SK-N-SH treated with all-trans-retinoic acid at 6 μM for 48 hours (cell line): Measurements from ENCODE around the gene HLTF.

Experiments used
- ARNTL ChIP-seq: fragments of 450-650 bp; formaldehyde crosslinking; IDR thresholded peaks from 2 replicates; pipeline ENCODE4 v1.5.0; 2020; ENCODE audit warnings: low read depth, mild to moderate bottlenecking, moderate library complexity, borderline replicate concordance
- CSDC2 ChIP-seq: fragments of 250-450 bp; sonication (Bioruptor Pico); IDR thresholded peaks from 2 replicates; pipeline ENCODE4 v1.5.0; 2020; ENCODE audit warnings: mild to moderate bottlenecking, moderate library complexity
- CSRNP3 ChIP-seq: fragments of 250-450 bp; sonication (Bioruptor Pico); IDR thresholded peaks from 2 replicates; pipeline ENCODE4 v1.5.1; 2021; ENCODE audit warnings: mild to moderate bottlenecking, moderate library complexity
- ESRRG ChIP-seq: fragments of 250-450 bp; sonication (Bioruptor Pico); IDR thresholded peaks from 2 replicates; pipeline ENCODE4 v1.6.1; 2021; ENCODE audit warnings: mild to moderate bottlenecking
- GLIS3 ChIP-seq: fragments of 250-450 bp; sonication (Bioruptor Pico); IDR thresholded peaks from 2 replicates; pipeline ENCODE4 v1.5.0; 2020; ENCODE audit warnings: mild to moderate bottlenecking, moderate library complexity
- PPARA ChIP-seq: fragments of 250-450 bp; sonication (Bioruptor Pico); IDR thresholded peaks from 2 replicates; pipeline ENCODE4 v1.5.0; 2020; ENCODE audit warnings: mild to moderate bottlenecking, borderline replicate concordance
- RARB ChIP-seq: fragments of 250-450 bp; sonication (Bioruptor Pico); IDR thresholded peaks from 2 replicates; pipeline ENCODE4 v1.8.0; 2021; ENCODE audit warnings: mild to moderate bottlenecking, moderate library complexity
- TOX ChIP-seq: fragments of 250-450 bp; sonication (Bioruptor Pico); IDR thresholded peaks from 2 replicates; pipeline ENCODE4 v1.8.0; 2021; ENCODE audit warnings: mild to moderate bottlenecking, moderate library complexity, borderline replicate concordance
- ZC3H10 ChIP-seq: fragments of 250-450 bp; sonication (Bioruptor Pico); IDR thresholded peaks from 2 replicates; pipeline ENCODE4 v1.5.1; 2021; ENCODE audit warnings: mild to moderate bottlenecking, moderate library complexity
- ZFP3 ChIP-seq: fragments of 250-450 bp; sonication (Bioruptor Pico); IDR thresholded peaks from 2 replicates; pipeline ENCODE4 v1.5.0; 2020; ENCODE audit warnings: mild to moderate bottlenecking, moderate library complexity
- ZNF565 ChIP-seq: fragments of 450-650 bp; formaldehyde crosslinking; conservative IDR thresholded peaks from 2 replicates; pipeline ENCODE4 v1.5.0; 2020; ENCODE audit warnings: low read depth, mild to moderate bottlenecking, moderate library complexity
- ZNF70 ChIP-seq: fragments of 450-650 bp; formaldehyde crosslinking; IDR thresholded peaks from 2 replicates; pipeline ENCODE4 v1.5.0; 2020; ENCODE audit warnings: mild to moderate bottlenecking, moderate library complexity
- TF ChIP-seq, protein P1 (sequence below): fragments of 250-450 bp; sonication (Bioruptor Pico); IDR thresholded peaks from 2 replicates; pipeline ENCODE4 v1.5.1; 2020; ENCODE audit warnings: low read depth, mild to moderate bottlenecking, moderate library complexity
- TF ChIP-seq, protein P2 (sequence below): fragments of 250-450 bp; sonication (Bioruptor Pico); IDR thresholded peaks from 2 replicates; pipeline ENCODE4 v1.5.0; 2020; ENCODE audit warnings: mild to moderate bottlenecking, moderate library complexity

GRCh38 chr3:149080011-149080698 is 6.2 kb downstream of the HLTF start:
- TF ChIP-seq TOX (CRISPR knock-in tag): no peak
- TF ChIP-seq CSRNP3 (CRISPR knock-in tag): no peak
- TF ChIP-seq, protein P1, sequence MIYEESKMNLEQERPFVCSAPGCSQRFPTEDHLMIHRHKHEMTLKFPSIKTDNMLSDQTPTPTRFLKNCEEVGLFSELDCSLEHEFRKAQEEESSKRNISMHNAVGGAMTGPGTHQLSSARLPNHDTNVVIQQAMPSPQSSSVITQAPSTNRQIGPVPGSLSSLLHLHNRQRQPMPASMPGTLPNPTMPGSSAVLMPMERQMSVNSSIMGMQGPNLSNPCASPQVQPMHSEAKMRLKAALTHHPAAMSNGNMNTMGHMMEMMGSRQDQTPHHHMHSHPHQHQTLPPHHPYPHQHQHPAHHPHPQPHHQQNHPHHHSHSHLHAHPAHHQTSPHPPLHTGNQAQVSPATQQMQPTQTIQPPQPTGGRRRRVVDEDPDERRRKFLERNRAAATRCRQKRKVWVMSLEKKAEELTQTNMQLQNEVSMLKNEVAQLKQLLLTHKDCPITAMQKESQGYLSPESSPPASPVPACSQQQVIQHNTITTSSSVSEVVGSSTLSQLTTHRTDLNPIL (CRISPR knock-in tag): no peak
- TF ChIP-seq ZNF70: no peak
- TF ChIP-seq, protein P2, sequence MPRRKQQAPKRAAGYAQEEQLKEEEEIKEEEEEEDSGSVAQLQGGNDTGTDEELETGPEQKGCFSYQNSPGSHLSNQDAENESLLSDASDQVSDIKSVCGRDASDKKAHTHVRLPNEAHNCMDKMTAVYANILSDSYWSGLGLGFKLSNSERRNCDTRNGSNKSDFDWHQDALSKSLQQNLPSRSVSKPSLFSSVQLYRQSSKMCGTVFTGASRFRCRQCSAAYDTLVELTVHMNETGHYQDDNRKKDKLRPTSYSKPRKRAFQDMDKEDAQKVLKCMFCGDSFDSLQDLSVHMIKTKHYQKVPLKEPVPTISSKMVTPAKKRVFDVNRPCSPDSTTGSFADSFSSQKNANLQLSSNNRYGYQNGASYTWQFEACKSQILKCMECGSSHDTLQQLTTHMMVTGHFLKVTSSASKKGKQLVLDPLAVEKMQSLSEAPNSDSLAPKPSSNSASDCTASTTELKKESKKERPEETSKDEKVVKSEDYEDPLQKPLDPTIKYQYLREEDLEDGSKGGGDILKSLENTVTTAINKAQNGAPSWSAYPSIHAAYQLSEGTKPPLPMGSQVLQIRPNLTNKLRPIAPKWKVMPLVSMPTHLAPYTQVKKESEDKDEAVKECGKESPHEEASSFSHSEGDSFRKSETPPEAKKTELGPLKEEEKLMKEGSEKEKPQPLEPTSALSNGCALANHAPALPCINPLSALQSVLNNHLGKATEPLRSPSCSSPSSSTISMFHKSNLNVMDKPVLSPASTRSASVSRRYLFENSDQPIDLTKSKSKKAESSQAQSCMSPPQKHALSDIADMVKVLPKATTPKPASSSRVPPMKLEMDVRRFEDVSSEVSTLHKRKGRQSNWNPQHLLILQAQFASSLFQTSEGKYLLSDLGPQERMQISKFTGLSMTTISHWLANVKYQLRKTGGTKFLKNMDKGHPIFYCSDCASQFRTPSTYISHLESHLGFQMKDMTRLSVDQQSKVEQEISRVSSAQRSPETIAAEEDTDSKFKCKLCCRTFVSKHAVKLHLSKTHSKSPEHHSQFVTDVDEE (CRISPR knock-in tag): no peak
- no peak for TF ChIP-seq PPARA
- TF ChIP-seq ARNTL (CRISPR knock-in tag): no peak
- no peak for TF ChIP-seq ZNF565
- no peak for TF ChIP-seq ZFP3 (CRISPR knock-in tag)
- TF ChIP-seq GLIS3: no peak
- no peak for TF ChIP-seq ZC3H10 (CRISPR knock-in tag)
- no peak for TF ChIP-seq CSDC2
- no peak for TF ChIP-seq RARB (CRISPR knock-in tag)
- TF ChIP-seq ESRRG: no peak
